ENCODE results near the gene ABTB2. TPM values are rescaled to one million over a fixed set of nuclear protein-coding genes. Genes with fewer than 3 reads are reported as not detected.

ABTB2 gene
- total and polyA plus RNA-seq, 9 of the 15 experiments (the other 6 are each of a cell fraction or from before 2014, with no cell fraction given): 0.03 to 0.18 (median 0.12) TPM; not detected in 2

DNA sequence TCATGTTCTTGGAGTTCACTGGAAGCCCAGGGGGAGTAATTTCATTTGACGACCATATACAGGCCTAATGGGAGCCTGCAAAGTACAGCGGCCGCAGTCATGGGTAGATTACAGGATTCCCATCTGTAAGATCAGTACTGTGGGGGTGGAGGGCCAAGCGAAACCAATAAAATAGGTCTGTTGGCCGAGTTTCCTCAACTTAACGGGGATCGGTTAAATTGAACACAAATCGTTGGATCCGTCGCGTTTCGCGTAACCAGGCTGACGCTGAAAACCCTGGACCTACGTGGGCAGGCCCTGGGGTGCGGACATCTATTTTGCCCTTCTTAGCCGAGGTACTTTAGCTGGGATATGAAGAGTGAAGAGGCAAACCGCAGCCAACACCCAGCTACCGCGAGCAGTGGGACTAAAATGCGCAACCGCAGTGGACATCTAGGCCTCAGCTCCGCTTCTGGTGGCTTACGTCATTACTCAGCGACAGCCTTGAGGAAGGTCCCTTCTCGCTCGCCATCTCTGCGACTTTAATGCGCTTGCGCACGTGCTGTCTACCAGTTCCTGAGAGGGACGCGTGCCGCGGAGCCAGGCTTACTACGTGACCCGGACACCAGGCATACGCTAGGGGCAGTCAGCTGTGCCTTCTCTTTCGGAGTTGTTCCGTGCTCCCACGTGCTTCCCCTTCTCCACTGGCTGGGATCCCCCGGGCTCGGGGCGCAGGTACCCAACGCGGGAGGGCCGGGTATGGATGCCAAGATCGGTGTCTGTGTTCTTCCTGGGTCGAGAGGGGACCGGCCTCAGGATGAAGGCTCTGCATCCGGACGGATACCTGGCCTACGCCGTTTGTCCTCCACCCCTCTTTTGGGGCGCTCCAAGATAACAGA is 252.5 kb downstream of the ABTB2 start, which contains the start of gene NAT10 (continued):
- TF ChIP-seq, protein P1, sequence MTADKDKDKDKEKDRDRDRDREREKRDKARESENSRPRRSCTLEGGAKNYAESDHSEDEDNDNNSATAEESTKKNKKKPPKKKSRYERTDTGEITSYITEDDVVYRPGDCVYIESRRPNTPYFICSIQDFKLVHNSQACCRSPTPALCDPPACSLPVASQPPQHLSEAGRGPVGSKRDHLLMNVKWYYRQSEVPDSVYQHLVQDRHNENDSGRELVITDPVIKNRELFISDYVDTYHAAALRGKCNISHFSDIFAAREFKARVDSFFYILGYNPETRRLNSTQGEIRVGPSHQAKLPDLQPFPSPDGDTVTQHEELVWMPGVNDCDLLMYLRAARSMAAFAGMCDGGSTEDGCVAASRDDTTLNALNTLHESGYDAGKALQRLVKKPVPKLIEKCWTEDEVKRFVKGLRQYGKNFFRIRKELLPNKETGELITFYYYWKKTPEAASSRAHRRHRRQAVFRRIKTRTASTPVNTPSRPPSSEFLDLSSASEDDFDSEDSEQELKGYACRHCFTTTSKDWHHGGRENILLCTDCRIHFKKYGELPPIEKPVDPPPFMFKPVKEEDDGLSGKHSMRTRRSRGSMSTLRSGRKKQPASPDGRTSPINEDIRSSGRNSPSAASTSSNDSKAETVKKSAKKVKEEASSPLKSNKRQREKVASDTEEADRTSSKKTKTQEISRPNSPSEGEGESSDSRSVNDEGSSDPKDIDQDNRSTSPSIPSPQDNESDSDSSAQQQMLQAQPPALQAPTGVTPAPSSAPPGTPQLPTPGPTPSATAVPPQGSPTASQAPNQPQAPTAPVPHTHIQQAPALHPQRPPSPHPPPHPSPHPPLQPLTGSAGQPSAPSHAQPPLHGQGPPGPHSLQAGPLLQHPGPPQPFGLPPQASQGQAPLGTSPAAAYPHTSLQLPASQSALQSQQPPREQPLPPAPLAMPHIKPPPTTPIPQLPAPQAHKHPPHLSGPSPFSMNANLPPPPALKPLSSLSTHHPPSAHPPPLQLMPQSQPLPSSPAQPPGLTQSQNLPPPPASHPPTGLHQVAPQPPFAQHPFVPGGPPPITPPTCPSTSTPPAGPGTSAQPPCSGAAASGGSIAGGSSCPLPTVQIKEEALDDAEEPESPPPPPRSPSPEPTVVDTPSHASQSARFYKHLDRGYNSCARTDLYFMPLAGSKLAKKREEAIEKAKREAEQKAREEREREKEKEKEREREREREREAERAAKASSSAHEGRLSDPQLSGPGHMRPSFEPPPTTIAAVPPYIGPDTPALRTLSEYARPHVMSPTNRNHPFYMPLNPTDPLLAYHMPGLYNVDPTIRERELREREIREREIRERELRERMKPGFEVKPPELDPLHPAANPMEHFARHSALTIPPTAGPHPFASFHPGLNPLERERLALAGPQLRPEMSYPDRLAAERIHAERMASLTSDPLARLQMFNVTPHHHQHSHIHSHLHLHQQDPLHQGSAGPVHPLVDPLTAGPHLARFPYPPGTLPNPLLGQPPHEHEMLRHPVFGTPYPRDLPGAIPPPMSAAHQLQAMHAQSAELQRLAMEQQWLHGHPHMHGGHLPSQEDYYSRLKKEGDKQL (CRISPR knock-in tag; IDR thresholded peaks at IDR 0.05; ENCODE audit: borderline replicate concordance): no peak
- TF ChIP-seq, protein P2, sequence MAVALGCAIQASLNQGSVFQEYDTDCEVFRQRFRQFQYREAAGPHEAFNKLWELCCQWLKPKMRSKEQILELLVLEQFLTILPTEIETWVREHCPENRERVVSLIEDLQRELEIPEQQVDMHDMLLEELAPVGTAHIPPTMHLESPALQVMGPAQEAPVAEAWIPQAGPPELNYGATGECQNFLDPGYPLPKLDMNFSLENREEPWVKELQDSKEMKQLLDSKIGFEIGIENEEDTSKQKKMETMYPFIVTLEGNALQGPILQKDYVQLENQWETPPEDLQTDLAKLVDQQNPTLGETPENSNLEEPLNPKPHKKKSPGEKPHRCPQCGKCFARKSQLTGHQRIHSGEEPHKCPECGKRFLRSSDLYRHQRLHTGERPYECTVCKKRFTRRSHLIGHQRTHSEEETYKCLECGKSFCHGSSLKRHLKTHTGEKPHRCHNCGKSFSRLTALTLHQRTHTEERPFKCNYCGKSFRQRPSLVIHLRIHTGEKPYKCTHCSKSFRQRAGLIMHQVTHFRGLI (CRISPR knock-in tag; IDR thresholded peaks at IDR 0.05): no peak
- TF ChIP-seq MTA3 (IDR thresholded peaks at IDR 0.05; ENCODE audit: borderline replicate concordance): peak; percentile 91
- TF ChIP-seq RCOR1 (IDR thresholded peaks at IDR 0.05; ENCODE audit: borderline replicate concordance in 1 of 2, low read depth in 2 of 2, low read length in 2 of 2): peak in 1 of 2 experiments; percentile 22; a peak in 1 of 4 replicates
- TF ChIP-seq, protein P3, sequence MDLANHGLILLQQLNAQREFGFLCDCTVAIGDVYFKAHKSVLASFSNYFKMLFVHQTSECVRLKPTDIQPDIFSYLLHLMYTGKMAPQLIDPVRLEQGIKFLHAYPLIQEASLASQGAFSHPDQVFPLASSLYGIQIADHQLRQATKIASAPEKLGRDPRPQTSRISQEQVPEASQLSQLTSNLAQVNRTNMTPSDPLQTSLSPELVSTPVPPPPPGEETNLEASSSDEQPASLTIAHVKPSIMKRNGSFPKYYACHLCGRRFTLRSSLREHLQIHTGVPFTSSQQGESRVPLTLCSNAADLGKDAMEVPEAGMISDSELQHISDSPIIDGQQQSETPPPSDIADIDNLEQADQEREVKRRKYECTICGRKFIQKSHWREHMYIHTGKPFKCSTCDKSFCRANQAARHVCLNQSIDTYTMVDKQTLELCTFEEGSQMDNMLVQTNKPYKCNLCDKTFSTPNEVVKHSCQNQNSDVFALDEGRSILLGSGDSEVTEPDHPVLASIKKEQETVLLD (IDR thresholded peaks at IDR 0.05): peak; percentile 70
- TF ChIP-seq ZFX (CRISPR knock-in tag; IDR thresholded peaks at IDR 0.05): peak; percentile 93
- no peak for TF ChIP-seq PCBP2 (IDR thresholded peaks at IDR 0.05; ENCODE audit: low read depth, low read length, poor library complexity, severe bottlenecking)
- TF ChIP-seq, protein P4, sequence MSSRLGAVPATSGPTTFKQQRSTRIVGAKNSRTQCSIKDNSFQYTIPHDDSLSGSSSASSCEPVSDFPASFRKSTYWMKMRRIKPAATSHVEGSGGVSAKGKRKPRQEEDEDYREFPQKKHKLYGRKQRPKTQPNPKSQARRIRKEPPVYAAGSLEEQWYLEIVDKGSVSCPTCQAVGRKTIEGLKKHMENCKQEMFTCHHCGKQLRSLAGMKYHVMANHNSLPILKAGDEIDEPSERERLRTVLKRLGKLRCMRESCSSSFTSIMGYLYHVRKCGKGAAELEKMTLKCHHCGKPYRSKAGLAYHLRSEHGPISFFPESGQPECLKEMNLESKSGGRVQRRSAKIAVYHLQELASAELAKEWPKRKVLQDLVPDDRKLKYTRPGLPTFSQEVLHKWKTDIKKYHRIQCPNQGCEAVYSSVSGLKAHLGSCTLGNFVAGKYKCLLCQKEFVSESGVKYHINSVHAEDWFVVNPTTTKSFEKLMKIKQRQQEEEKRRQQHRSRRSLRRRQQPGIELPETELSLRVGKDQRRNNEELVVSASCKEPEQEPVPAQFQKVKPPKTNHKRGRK (tag; IDR thresholded peaks at IDR 0.05): no peak
- peak; percentile 99 for TF ChIP-seq DIDO1 (tag; IDR thresholded peaks at IDR 0.05; ENCODE audit: low read depth)
- no peak; the same call in 1 of the 2 replicates for TF ChIP-seq CBX1 (IDR thresholded peaks at IDR 0.05; ENCODE audit: low read depth)
- TF ChIP-seq NCOA2 (IDR thresholded peaks at IDR 0.05; ENCODE audit: partially characterized antibody in 2 of 2): no peak
- TF ChIP-seq BRD4 (IDR thresholded peaks at IDR 0.05): no peak
- TF ChIP-seq, protein P5, sequence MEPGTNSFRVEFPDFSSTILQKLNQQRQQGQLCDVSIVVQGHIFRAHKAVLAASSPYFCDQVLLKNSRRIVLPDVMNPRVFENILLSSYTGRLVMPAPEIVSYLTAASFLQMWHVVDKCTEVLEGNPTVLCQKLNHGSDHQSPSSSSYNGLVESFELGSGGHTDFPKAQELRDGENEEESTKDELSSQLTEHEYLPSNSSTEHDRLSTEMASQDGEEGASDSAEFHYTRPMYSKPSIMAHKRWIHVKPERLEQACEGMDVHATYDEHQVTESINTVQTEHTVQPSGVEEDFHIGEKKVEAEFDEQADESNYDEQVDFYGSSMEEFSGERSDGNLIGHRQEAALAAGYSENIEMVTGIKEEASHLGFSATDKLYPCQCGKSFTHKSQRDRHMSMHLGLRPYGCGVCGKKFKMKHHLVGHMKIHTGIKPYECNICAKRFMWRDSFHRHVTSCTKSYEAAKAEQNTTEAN (CRISPR knock-in tag; IDR thresholded peaks at IDR 0.05): no peak; the same call in 1 of the 2 replicates
- peak; percentile 84 for TF ChIP-seq ZBTB17 (CRISPR knock-in tag; IDR thresholded peaks at IDR 0.05)

Data from K562 (cell line).